NCI-H2196 (cell line): ENCODE results near the gene SMYD1.
"Not testable (repeated sequence)": the region's sequence is repeated elsewhere in the genome, so short reads cannot be mapped to it uniquely, and the experiment has no call there.

Experiments used
- DNase-seq: peaks from one replicate; lab custom pipeline; 2025; ENCODE audit not compliant: unreplicated experiment; lab: John Stamatoyannopoulos, UW

Gene SMYD1

DNA sequence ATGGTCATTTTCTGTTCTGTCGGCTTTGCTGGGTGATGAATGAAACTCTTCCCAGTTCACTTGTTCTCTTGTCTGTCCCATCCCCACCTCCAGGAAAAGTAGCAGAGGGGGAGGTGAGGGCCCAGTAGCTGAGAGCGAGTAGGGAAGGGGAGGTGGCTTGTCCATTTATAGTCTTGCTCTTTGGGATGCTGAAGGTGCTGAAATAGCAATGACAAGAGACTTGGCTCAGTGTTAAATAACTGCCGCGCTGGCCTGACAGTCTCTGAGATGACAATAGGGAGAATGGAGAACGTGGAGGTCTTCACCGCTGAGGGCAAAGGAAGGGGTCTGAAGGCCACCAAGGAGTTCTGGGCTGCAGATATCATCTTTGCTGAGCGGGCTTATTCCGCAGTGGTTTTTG is at the start of gene SMYD1:
TSS of gene SMYD1 (plus strand) at position 228 of the 400 bp plus-strand sequence. CDS start at position 268, 40 bp downstream.
- DNase-seq = no peak

DNA sequence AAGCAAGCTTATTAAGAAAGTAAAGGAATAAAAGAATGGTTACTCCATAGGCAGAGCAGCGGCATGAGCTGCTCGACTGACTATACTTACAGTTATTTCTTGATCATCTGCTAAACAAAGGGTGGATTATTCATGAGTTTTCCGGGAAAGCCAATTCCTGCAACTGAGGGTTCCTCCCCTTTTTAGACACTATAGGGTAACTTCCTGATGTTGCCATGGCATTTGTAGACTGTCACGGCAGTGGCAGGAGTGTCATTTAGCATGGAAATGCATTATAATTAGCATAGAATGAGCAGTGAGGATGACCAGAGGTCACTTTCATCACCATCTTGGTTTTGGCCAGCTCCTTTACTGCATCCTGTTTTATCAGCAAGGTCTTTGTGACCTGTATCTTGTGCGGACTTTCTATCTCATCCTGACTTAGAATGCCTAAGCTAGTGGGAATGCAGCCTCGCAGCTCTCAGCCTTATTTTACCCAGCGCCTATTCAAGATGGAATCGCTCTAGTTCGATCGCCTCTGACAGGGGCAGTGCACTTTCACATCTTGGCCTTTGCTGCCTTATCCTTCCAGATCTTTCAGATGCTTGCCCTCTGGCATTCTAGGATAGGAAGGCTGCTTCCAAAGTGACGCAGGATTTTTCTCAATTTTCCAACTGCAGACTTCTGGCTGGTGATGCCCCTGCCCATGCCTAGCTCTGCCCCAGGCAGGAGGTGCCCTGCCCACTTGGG is 49.4 kb upstream of the SMYD1 start:
- DNase-seq = not testable (repeated sequence)

DNA sequence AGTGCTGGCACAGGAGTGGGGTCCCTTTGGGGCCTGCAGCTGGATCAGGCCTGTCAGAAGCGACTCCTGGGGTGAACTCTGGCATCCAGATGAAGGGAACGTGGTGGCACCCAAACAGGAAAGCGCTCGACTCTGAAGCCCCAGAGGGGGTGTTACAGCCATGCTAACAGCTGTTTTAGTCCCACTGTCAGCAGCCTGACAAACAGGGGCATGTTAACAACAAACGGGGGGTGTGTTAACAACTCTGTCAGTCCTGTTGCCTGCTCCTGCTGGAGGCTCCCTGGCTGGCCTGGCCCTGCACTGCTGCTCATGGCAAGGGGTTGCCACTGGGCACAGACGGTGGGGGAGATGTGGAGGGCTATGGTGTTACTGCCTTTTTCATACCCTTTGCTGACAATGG is 48.7 kb upstream of the SMYD1 start:
- no peak for DNase-seq

DNA sequence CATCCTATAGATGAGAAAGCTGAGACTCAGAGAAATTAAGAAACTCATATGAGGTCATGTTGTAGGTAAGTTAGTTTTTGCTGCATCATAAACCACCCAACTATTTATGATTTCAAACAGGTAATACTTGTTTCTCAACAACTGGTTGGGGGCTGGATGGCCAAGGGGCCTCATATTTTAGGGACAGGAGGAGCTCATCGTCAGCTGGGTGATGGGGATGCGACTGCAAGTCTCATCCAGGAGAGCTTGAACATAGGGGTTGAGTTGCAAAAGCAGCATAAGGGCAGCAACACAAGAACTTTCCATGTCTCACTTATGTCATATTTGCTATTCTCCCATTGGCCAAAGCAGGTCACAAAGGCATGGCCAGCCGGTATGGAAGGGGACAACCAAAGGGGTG is 47.6 kb upstream of the SMYD1 start:
- no peak for DNase-seq

DNA sequence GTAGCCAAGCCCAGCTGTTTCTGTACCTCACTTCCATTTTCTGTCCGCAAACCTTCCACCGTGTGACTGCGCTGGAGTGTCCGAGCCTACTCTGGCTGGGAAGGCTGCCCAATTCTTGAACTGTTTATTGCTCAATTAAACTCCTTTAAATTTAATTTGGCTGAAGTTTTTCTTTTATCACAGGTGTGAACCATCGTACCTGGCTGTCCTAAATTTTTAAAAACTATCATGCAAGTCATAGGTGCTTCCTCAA is 45.0 kb upstream of the SMYD1 start:
- DNase-seq = no peak

DNA sequence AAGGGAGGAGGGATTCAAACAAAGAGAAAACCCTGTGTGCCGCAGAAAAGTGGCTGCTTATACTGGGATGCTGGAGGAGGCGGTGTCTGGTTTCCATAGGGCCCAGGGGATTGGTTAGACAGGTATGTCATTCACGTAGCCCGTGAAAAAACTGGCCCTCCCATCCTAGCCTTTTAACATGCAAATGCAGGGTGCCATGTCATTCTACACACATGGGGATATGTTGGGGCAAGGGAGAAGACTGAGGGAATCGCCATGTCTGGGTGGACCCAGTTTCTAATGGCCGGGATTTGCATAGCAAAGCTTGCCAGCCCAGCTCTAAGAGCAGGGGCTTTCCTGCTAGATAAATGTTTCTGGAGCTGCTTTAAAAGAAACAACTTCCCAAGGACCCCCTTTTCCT is 43.1 kb upstream of the SMYD1 start:
- no peak for DNase-seq

DNA sequence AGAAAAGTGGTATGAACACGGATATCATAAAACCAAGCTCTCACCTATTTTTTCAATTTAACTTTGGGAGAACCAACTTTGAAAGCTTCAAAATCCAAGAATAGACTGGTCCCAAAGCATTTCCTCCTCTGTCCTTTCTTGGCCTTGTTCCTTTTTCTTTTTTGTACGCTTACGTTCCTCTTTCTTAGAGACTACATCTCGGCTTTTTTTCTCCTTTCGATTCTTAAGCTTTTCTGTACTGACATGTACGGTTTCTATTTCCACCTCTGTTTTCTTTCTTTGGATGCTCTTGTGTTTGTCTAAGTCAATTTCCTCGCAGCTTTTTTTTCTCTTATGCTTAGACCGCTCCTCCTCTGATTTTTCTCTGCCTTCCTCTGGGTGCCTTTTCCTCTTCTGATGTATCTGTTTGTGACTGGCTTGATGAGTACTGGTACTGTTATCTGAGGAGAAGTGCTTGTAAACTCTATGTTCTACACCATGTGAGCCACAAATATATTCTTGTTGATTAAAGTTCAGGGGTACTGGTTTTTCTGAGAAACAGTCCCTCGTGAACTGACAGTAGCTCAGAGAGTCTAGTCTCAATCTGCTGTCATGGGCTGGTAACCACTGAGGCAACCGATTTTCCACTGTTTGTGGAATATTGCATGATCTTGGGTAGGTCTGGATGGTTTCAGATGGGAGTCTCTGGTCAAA is 39.8 kb upstream of the SMYD1 start:
- DNase-seq = no peak

DNA sequence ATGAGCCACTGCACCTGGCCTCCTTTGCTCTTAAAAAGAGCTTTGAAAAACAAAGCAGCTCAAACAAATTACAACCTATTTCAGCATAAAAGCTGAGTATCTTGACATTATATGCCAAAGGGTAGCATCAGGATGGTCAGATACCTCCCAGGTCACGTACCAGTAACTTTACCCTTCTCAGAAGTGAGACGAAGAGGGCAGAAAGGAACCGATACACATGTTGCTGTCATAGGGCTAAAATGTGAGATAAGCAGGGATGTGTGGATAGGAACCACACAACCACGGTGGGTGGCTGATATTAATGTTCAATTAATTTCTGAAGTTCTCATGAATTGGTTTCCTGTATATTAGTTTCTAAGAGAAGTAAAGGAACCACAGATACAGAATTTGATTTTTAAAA is 38.7 kb upstream of the SMYD1 start:
- no peak for DNase-seq

DNA sequence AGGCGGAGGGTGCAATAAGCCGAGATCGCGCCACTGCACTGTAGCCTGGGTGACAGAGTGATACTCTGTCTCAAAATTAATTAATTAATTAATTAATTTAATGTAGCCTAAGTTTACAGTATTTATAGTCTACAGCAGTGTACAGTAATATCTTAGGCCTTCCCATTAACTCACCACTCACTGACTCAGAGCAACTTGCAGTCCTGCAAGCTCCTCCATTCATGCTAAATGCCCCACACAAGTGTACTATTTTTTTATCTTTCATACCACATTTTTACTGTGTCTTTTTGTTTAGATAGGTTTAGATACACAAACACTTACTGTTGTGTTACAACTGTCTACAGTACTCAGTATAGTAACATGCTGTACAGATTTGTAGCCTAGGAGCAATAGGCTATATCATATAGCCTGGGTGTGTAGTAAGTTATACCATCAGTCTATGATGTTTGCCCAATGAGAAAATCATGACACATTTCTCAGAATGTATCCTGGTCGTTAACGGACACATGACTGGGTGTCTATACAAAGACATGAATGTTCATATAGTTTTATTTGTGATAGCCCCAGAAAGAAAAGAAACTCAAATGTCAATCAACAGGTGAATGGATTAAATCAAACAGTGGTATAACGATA is 35.4 kb upstream of the SMYD1 start:
- no peak for DNase-seq

DNA sequence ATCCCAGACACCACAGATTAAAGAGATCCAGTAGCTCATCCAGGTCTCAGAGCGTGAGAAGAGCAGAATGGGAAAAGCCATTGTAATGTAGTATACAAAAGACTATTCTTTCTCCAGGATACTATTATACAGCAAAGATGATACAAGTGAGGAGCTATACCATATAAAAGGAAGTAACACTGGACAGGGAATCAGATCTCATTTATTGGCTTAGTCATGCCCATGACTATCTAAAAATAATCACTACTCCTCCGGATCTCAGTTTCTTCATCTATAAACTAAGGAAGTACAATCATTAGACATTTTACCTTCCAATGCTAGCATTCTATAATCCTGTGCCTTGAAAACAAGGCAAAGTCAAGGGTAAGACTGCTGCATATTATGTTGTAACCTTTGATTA is 31.4 kb upstream of the SMYD1 start:
- no peak for DNase-seq

DNA sequence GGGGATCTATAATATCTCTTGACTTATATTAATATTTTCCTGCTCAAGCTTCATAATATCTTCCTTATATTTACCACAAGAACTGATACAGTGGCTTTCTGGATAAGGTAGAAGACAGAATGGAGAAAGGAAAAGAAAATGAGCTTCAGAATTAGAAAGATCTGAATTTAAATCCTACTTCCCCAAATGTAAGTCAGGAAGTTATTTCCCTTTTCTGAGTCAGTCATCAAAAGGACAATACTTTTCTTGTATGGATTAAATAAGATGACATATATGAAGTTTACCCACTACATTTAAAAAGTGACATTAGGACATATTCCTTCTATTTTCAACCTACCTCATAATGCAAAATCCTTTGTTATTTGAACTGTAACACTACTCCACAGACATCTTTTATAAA is 31.0 kb upstream of the SMYD1 start:
- no peak for DNase-seq

DNA sequence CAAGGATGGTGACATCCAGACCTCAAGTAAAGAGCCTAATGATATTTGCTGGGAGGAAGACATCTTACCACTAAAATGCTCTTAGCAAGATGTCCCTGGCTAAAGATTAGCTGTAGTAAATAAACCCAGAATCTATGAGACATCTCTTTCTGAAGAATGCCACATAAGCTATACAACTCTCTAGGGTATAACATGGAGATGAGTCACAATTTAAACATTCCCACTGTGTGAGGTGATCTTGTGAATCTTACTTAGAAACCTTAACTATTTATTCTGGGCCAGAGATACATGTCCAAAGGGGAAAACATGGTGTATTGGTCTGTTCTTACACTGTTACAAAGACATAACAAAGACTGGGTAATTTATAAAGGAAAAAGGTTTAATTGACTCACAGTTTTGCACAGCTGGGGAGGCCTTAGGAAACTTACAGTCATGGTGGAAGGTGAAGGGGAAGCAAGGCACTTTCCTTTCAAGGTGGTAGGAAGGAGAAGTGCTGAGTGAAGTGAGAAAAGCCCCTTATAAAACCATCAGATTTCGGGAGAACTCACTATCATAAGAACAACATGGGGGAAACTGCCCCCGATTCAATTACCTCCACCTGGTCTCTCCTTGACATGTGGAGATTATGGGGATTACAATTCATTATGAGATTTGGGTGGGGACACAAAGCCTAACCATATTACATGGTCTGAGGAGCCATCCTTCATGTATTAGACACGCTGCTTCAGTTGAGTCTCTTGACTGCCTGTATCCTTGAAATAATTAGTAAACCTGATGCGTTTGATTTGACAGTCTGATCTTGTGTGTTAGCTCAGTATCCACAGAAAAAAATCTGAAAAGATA is 29.1 kb upstream of the SMYD1 start:
- no peak for DNase-seq

DNA sequence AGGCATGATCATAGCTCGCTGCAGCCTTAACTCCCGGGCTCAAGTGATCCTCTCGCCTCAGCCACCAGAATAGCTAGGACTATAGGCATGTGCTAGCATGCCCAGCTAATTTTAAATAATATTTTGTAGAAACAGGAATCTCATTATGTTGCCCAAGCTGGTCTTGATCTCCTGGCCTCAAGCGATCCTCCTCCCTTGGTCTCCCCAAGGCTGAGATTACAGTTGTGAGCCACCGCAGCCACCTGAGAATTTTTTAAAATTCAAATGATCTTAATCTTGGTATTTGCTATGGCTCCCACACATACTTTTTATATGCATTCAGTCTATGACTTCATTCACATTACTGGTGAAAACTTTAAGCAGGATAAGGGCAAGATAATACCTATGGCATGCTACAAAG is 25.1 kb upstream of the SMYD1 start:
- DNase-seq = no peak

DNA sequence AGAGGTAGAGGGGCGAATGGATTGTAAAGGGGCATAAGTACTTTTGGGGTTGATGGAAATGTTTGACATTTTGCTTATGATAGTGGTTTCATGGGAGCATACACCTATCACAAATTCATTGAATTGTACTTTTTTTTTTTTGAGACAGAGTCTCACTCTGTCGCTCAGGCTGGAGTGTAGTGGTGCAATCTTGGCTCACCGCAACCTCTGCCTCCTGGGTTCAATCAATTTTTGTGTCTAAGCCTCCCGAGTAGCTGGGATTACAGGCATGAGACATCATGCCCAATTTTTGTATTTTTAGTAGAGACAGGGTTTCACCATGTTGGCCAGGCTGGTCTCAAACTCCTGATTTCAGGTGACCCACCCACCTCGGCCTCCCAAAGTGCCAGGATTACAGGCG is 22.1 kb upstream of the SMYD1 start:
- not testable (repeated sequence) for DNase-seq

DNA sequence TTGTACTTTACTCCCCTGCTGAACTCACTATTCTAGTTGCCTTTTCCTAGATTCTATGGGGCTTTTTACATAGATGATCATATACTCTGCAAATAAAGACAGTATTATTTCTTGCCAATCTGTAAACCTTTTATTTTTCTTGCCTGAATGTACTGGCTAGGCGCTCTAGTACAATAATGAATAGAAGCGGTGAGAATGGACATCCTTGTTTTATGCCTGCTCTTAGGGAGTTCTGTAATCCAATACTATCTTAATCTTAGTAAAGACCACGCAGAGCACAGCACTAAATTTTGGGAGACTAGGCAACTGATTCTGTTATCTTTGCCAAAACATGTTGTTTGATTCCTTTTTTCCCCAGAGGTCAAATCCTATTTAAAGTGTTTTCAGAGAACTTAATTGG is 19.1 kb upstream of the SMYD1 start:
- DNase-seq = no peak

DNA sequence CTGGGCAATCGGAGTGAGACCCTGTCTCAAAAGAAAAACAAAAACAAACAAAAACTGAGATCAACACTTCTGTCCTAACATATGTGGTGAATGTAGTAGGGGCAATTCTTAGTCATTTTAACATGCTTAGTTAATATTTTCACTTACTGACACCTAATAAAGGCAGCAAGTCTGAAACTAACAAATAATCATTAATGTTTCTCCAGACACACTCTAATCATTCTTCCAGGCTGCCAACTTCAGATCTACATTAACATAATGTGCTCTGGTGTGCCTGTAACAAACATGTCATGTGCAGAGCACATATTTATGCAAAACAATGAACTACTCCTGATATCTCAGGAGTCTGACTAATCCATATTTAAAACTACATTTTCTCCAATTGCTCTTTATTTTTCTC is 18.0 kb upstream of the SMYD1 start:
- DNase-seq = no peak

DNA sequence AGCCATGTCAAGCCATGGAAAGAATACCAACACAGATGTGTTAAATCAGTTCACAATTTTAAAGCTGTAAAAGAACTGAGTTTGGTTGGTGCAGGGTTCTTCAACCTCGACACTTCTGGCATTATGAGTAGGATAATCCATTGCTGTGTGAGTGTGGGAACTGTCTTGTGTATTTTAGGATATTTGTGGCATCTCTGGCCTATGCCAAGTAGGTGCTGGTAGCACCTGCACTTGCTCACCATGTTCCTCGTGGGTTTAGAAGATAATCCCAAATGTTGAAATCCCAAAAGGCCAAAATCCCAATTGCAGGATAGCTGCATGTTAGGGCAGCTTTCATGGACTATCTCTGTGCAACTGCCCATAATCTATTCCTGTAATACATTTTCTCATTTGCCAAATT is 15.8 kb upstream of the SMYD1 start:
- DNase-seq = no peak

DNA sequence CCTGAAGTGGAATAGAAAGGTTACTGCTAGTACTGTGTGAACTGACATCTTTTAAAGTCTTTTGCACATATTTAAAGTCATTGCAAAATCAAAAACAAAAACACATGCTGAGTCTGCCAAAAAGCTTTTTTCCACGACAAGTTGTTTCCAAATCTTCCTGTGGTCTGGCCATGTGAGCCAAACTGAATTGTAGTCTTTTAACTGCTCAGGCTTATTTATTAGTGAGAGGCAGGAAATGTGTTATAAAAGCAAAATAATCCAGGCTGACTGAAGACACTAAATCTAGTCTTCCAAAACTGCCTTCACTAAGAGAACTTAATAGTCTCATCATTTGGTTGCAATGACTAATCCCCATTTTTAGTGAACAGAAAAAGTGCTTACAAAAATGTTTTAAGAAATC is 14.3 kb upstream of the SMYD1 start:
- no peak for DNase-seq

DNA sequence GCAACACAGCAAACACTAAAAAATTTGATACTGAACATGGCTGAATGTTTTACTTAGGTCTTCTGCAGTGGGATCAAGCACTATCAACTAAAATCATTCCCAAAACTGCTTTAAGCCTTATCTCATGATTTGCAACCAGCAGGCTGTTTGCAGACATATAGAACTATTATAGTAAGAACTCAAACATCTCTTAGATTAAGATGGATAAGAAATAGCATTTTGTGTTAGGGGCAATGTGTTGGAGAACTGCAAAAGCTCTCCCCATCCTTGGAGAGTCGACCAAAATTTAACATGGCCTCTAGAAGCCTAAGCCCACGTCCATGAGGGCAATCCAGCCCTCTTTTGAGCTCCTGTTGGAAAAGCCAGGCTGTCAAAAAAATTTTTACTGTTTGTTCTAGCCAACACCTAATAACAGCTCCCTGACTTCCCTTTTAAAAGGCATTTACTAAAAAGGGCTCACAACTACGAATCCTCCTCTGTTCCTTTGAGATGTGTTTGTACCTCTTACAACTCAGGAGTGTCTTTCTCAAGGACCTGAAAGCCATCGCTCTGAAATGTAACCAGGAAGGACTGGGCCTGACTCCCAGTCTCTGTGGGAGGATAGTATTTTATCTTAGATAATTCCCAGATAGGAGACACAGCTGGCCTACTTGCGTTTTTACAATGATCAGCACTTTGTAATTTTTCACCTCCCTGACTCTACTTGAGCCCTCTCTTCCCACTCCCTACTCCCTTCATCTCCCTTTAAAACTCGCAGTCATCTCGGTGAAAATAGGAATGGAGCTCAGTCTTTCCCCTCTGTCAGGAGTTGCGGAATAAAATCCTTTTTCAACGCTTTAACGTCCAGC is 13.5 kb upstream of the SMYD1 start:
- DNase-seq = no peak

DNA sequence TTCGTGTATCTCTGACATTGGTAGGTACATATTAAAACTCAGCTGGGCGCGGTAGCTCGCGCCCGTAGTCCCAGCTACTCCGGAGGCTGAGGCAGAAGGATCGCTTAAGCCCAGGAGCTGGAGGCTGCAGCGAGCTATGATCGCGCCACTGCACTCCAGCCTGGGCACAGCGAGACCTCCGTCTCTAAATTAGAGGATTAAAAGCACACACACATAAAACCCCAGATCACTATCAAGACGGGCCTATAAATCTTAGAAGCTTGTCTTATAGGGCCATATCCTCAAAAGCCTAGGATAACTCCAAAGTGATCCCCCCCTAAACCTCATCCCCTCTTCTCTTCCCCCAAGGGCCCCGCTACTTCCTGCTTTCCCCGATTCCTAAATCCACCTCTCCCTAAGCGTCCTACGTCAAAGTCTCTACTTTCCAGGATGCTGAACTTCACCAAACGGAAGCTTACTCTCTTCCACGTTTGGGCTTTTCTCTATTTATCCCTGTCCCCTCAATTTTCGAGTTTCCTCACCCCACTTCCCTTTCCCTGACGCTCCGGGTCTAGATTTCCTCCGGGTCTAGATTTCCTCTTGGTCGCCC is 12.7 kb upstream of the SMYD1 start:
- DNase-seq = no peak
